HL-60/S4 treated with retinoic acid at 250 ng/mL for 4 days and 3 days (cell line): Measurements from ENCODE around the gene CYP17A1.

ENCODE experiments used
- in situ Hi-C: fragments of 300-500 bp; cut with MboI; formaldehyde crosslinking; loops from 2 replicates; pipeline ENCODE4 v1.7.0; 2022; ENCODE audit warnings: low sequenced_read_pairs

Gene CYP17A1

GRCh38 chr10:102811346-102811745 lies 25.9 kb downstream of the CYP17A1 start:
- in situ Hi-C loops, result no loop called here

- in situ Hi-C loops, result no loop called here
Measured at GRCh38 chr10:102808380-102808779, 28.8 kb downstream of the CYP17A1 start.

GRCh38 chr10:102804382-102805055 lies 32.7 kb downstream of the CYP17A1 start:
- in situ Hi-C loops, result no loop called here

GRCh38 chr10:102802920-102803534 lies 34.2 kb downstream of the CYP17A1 start:
- in situ Hi-C loops, result no loop called here

GRCh38 chr10:102801978-102802377 lies 35.2 kb downstream of the CYP17A1 start:
- in situ Hi-C loops, result no loop called here

GRCh38 chr10:102801496-102801895 lies 35.7 kb downstream of the CYP17A1 start:
- in situ Hi-C loops, result no loop called here

GRCh38 chr10:102800611-102801335 lies 36.4 kb downstream of the CYP17A1 start:
- in situ Hi-C loops, result no loop called here

GRCh38 chr10:102799691-102800471 lies 37.3 kb downstream of the CYP17A1 start:
- in situ Hi-C loops, result no loop called here

- in situ Hi-C loops, result no loop called here
Measured at GRCh38 chr10:102796407-102797176, 40.6 kb downstream of the CYP17A1 start.

- in situ Hi-C loops, result no loop called here
Measured at GRCh38 chr10:102795453-102796406, 41.5 kb downstream of the CYP17A1 start.

GRCh38 chr10:102791754-102792395 lies 45.3 kb downstream of the CYP17A1 start:
- in situ Hi-C loops, result no loop called here

GRCh38 chr10:102785818-102786217 lies 51.4 kb downstream of the CYP17A1 start:
- in situ Hi-C loops, result no loop called here

- in situ Hi-C loops, result no loop called here
Measured at GRCh38 chr10:102783568-102783967, 53.6 kb downstream of the CYP17A1 start.

- in situ Hi-C loops, result no loop called here
Measured at GRCh38 chr10:102782673-102783551, 54.3 kb downstream of the CYP17A1 start.

- in situ Hi-C loops, result no loop called here
Measured at GRCh38 chr10:102781921-102782557, 55.2 kb downstream of the CYP17A1 start.

GRCh38 chr10:102781090-102781920 lies 55.9 kb downstream of the CYP17A1 start:
- in situ Hi-C loops, result no loop called here
